Hepatocyte (in vitro differentiated cells): ENCODE results near the gene NUP58. TPM values are rescaled to one million over a fixed set of nuclear protein-coding genes. Genes with fewer than 3 reads are reported as not detected.
A peak's percentile ranks its signal among the peaks of the same experiment; 100 is the strongest.

ENCODE experiments used
- DNase-seq: peaks from one replicate; pipeline ENCODE4 v3.0.0-alpha.2; 2016; ENCODE audit warnings: low spot score
- H2AFZ ChIP-seq: fragments of 200-600 bp; sonication (generic); 2 replicates; pipeline ENCODE4 v1.6.0; 2016; ENCODE audit warnings: antibody characterized with exemption, mild to moderate bottlenecking
- H3K27ac ChIP-seq: fragments of 200-600 bp; sonication (generic); 2 replicates; pipeline ENCODE4 v1.5.1; 2016; ENCODE audit warnings: mild to moderate bottlenecking
- H3K27me3 ChIP-seq: fragments of 200-600 bp; sonication (generic); 2 replicates; pipeline ENCODE4 v1.6.1; 2016
- H3K36me3 ChIP-seq: fragments of 200-600 bp; sonication (generic); replicated peaks from 2 replicates; pipeline ENCODE4 v1.5.1; 2016; ENCODE audit warnings: low read depth; ENCODE audit not compliant: insufficient read depth
- H3K4me1 ChIP-seq: fragments of 200-600 bp; sonication (generic); 2 replicates; pipeline ENCODE4 v1.5.1; 2016; ENCODE audit warnings: mild to moderate bottlenecking, moderate library complexity; ENCODE audit not compliant: insufficient read depth
- H3K4me2 ChIP-seq: fragments of 200-600 bp; sonication (generic); 2 replicates; pipeline ENCODE4 v1.6.0; 2016
- H3K4me3 ChIP-seq: fragments of 200-600 bp; sonication (generic); 2 replicates; pipeline ENCODE4 v1.5.1; 2016; ENCODE audit warnings: mild to moderate bottlenecking
- H3K79me2 ChIP-seq: fragments of 200-600 bp; sonication (generic); 2 replicates; pipeline ENCODE4 v1.6.0; 2017; ENCODE audit warnings: mild to moderate bottlenecking
- H3K9me2 ChIP-seq: fragments of 200-600 bp; sonication (generic); replicated peaks from 2 replicates; pipeline ENCODE4 v1.6.0; 2017; ENCODE audit warnings: mild to moderate bottlenecking; ENCODE audit not compliant: insufficient read depth
- H3K9me3 ChIP-seq: fragments of 200-600 bp; sonication (generic); 2 replicates; pipeline ENCODE4 v1.5.1; 2016; ENCODE audit warnings: low read depth, mild to moderate bottlenecking
- H4K20me1 ChIP-seq: fragments of 200-600 bp; sonication (generic); 2 replicates; pipeline ENCODE4 v1.6.0; 2016; ENCODE audit warnings: mild to moderate bottlenecking; ENCODE audit not compliant: insufficient read depth, poor library complexity, severe bottlenecking
- CTCF ChIP-seq: fragments of 200-600 bp; sonication (generic); IDR thresholded peaks from 2 replicates; pipeline ENCODE4 v1.5.1; 2016; ENCODE audit warnings: antibody characterized with exemption, mild to moderate bottlenecking; ENCODE audit not compliant: poor library complexity
- EZH2 ChIP-seq: fragments of 200-600 bp; sonication (generic); IDR thresholded peaks from 2 replicates; pipeline ENCODE4 v1.6.1; 2016; ENCODE audit warnings: antibody characterized with exemption, mild to moderate bottlenecking, borderline replicate concordance
- EZH2phosphoT487 ChIP-seq: fragments of 200-600 bp; sonication (generic); IDR thresholded peaks from one replicate; pipeline ENCODE4 v1.6.1; 2018; ENCODE audit warnings: antibody characterized with exemption, mild to moderate bottlenecking, low read depth, moderate library complexity; ENCODE audit not compliant: unreplicated experiment, severe bottlenecking
- WGBS: methylation state at CpG from one replicate; pipeline ENCODE4 v1.1.6; 2016; ENCODE audit warnings: low lambda C conversion rate; ENCODE audit errors: missing lambda C conversion rate; 5-methylcytosine and 5-hydroxymethylcytosine counted together
- polyA plus RNA-seq: library from polyadenylated mRNA; unstranded; fragments of >200 nt; fragmentation: Nextera tagmentation; extraction: Ambion mirVana; gene quantifications from 2 replicates; pipeline ENCODE4 v1.2.1, GENCODE V29; 2016
- total RNA-seq: library from RNA; depleted of rRNA; stranded (reverse); fragments of >200 nt; gene quantifications from 2 replicates; pipeline ENCODE4 v1.2.3, GENCODE V29; 2014

The NUP58 gene
- total and polyA plus RNA-seq, 2 experiments from 2014 or later = 16.0 to 61.3 TPM

- H3K4me1 ChIP-seq = no peaks in the 10 kb centered on the region
- H3K27me3 ChIP-seq = no peaks in the 10 kb centered on the region
- H3K9me2 ChIP-seq = no peaks in the 10 kb centered on the region
- H3K79me2 ChIP-seq = peaks cover 65% of the 10 kb centered on the region
- TF ChIP-seq EZH2phosphoT487 (no peak), EZH2 (no peak), CTCF (no peak)
- no peak overlapping the region for H2AFZ ChIP-seq
- H3K4me2 ChIP-seq = no peak overlapping the region
- no peaks in the 10 kb centered on the region for H3K9me3 ChIP-seq
- H4K20me1 ChIP-seq = peaks cover 16% of the 10 kb centered on the region
- no peak for DNase-seq
- H3K27ac ChIP-seq = no peak overlapping the region
- H3K4me3 ChIP-seq = no peak overlapping the region
- 73% methylated on average over 4 of the region's 4 CpGs for WGBS
- H3K36me3 ChIP-seq = no peaks in the 10 kb centered on the region
Measured at GRCh38 chr13:25281193-25281934, 20.1 kb upstream of the NUP58 start.

- WGBS = 95% methylated on average over 1 of the region's 1 CpG
- H3K9me2 ChIP-seq = no peaks in the 10 kb centered on the region
- no peak overlapping the region for H3K27ac ChIP-seq
- TF ChIP-seq EZH2phosphoT487 = no peak
- no peak for TF ChIP-seq EZH2
- TF ChIP-seq CTCF = no peak
- H3K27me3 ChIP-seq = no peaks in the 10 kb centered on the region
- no peaks in the 10 kb centered on the region for H3K4me1 ChIP-seq
- peaks cover 16% of the 10 kb centered on the region for H4K20me1 ChIP-seq
- H3K9me3 ChIP-seq = no peaks in the 10 kb centered on the region
- no peak overlapping the region for H3K4me2 ChIP-seq
- no peak overlapping the region for H3K4me3 ChIP-seq
- DNase-seq = no peak
- no peaks in the 10 kb centered on the region for H3K36me3 ChIP-seq
- peaks cover 60% of the 10 kb centered on the region for H3K79me2 ChIP-seq
- H2AFZ ChIP-seq = no peak overlapping the region
Measured at GRCh38 chr13:25281935-25282332, 19.5 kb upstream of the NUP58 start.

- Histone ChIP-seq H3K79me2 (peaks cover 40% of the 10 kb centered on the region), H3K36me3 (no peaks in the 10 kb centered on the region), H3K4me2 (peak overlapping the region; percentile 79), H3K9me2 (no peaks in the 10 kb centered on the region), H3K27me3 (peaks cover 19% of the 10 kb centered on the region), H3K9me3 (no peaks in the 10 kb centered on the region), H2AFZ (peak overlapping the region; percentile 86), H3K4me1 (no peaks in the 10 kb centered on the region), H3K4me3 (peak overlapping the region; percentile 37), H4K20me1 (peaks cover 7% of the 10 kb centered on the region), H3K27ac (peak overlapping the region; percentile 94)
- DNase-seq = peak; percentile 46
- WGBS = 12% methylated on average over 25 of the region's 25 CpGs
- TF ChIP-seq CTCF (no peak), EZH2phosphoT487 (no peak), EZH2 (no peak)
Measured at GRCh38 chr13:25286308-25286968, 15.0 kb upstream of the NUP58 start.
